SK-N-SH treated with all-trans-retinoic acid at 6 μM for 48 hours (cell line): Measurements from ENCODE around the gene DLX6.

Experiments
- ATAC-seq: fragments of 200-7000 bp; cut with Tn5 transposase; 3 replicates; pipeline ENCODE4 v1.9.1; 2020; ENCODE audit warnings: mild to moderate bottlenecking, moderate library complexity
- ARNTL ChIP-seq: fragments of 450-650 bp; formaldehyde crosslinking; IDR thresholded peaks from 2 replicates; pipeline ENCODE4 v1.5.0; 2020; ENCODE audit warnings: low read depth, mild to moderate bottlenecking, moderate library complexity, borderline replicate concordance
- BACH2 ChIP-seq: fragments of 250-450 bp; sonication (Bioruptor Pico); IDR thresholded peaks from 2 replicates; pipeline ENCODE4 v1.9.0; 2021; ENCODE audit warnings: mild to moderate bottlenecking, borderline replicate concordance
- CSDC2 ChIP-seq: fragments of 250-450 bp; sonication (Bioruptor Pico); IDR thresholded peaks from 2 replicates; pipeline ENCODE4 v1.5.0; 2020; ENCODE audit warnings: mild to moderate bottlenecking, moderate library complexity
- ESRRG ChIP-seq: fragments of 250-450 bp; sonication (Bioruptor Pico); IDR thresholded peaks from 2 replicates; pipeline ENCODE4 v1.6.1; 2021; ENCODE audit warnings: mild to moderate bottlenecking
- GLIS3 ChIP-seq: fragments of 250-450 bp; sonication (Bioruptor Pico); IDR thresholded peaks from 2 replicates; pipeline ENCODE4 v1.5.0; 2020; ENCODE audit warnings: mild to moderate bottlenecking, moderate library complexity
- ISL1 ChIP-seq: fragments of 250-450 bp; sonication (Bioruptor Pico); IDR thresholded peaks from 2 replicates; pipeline ENCODE4 v2.1.2; 2022; ENCODE audit warnings: mild to moderate bottlenecking, moderate library complexity
- OSR1 ChIP-seq: fragments of 250-450 bp; sonication (Bioruptor Pico); IDR thresholded peaks from 2 replicates; pipeline ENCODE4 v1.8.0; 2022; ENCODE audit warnings: moderate library complexity, mild to moderate bottlenecking, inconsistent platforms
- PPARA ChIP-seq: fragments of 250-450 bp; sonication (Bioruptor Pico); IDR thresholded peaks from 2 replicates; pipeline ENCODE4 v1.5.0; 2020; ENCODE audit warnings: mild to moderate bottlenecking, borderline replicate concordance
- RARB ChIP-seq: fragments of 250-450 bp; sonication (Bioruptor Pico); IDR thresholded peaks from 2 replicates; pipeline ENCODE4 v1.8.0; 2021; ENCODE audit warnings: mild to moderate bottlenecking, moderate library complexity
- SNAI2 ChIP-seq: fragments of 250-450 bp; sonication (Bioruptor Pico); IDR thresholded peaks from 2 replicates; pipeline ENCODE4 v1.5.0; 2020; ENCODE audit warnings: mild to moderate bottlenecking, moderate library complexity
- TCF4 ChIP-seq: fragments of 250-450 bp; sonication (Bioruptor Pico); IDR thresholded peaks from 2 replicates; pipeline ENCODE4 v1.8.0; 2021; ENCODE audit warnings: mild to moderate bottlenecking, moderate library complexity, borderline replicate concordance
- TOX ChIP-seq: fragments of 250-450 bp; sonication (Bioruptor Pico); IDR thresholded peaks from 2 replicates; pipeline ENCODE4 v1.8.0; 2021; ENCODE audit warnings: mild to moderate bottlenecking, moderate library complexity, borderline replicate concordance
- ZC3H10 ChIP-seq: fragments of 250-450 bp; sonication (Bioruptor Pico); IDR thresholded peaks from 2 replicates; pipeline ENCODE4 v1.5.1; 2021; ENCODE audit warnings: mild to moderate bottlenecking, moderate library complexity
- ZFP3 ChIP-seq: fragments of 250-450 bp; sonication (Bioruptor Pico); IDR thresholded peaks from 2 replicates; pipeline ENCODE4 v1.5.0; 2020; ENCODE audit warnings: mild to moderate bottlenecking, moderate library complexity
- ZFP30 ChIP-seq: fragments of 450-650 bp; formaldehyde crosslinking; IDR thresholded peaks from 2 replicates; pipeline ENCODE4 v1.5.0; 2022; ENCODE audit warnings: mild to moderate bottlenecking, moderate library complexity
- ZNF565 ChIP-seq: fragments of 450-650 bp; formaldehyde crosslinking; conservative IDR thresholded peaks from 2 replicates; pipeline ENCODE4 v1.5.0; 2020; ENCODE audit warnings: low read depth, mild to moderate bottlenecking, moderate library complexity
- ZNF70 ChIP-seq: fragments of 450-650 bp; formaldehyde crosslinking; IDR thresholded peaks from 2 replicates; pipeline ENCODE4 v1.5.0; 2020; ENCODE audit warnings: mild to moderate bottlenecking, moderate library complexity
- ZNF8 ChIP-seq: fragments of 450-650 bp; formaldehyde crosslinking; IDR thresholded peaks from 2 replicates; pipeline ENCODE4 v1.5.0; 2020; ENCODE audit warnings: mild to moderate bottlenecking, moderate library complexity
- TF ChIP-seq, protein P1 (sequence below): fragments of 250-450 bp; sonication (Bioruptor Pico); IDR thresholded peaks from 2 replicates; pipeline ENCODE4 v1.8.0; 2021; ENCODE audit warnings: low read depth, mild to moderate bottlenecking, moderate library complexity, borderline replicate concordance
- TF ChIP-seq, protein P2 (sequence below): fragments of 250-450 bp; sonication (Bioruptor Pico); IDR thresholded peaks from 2 replicates; pipeline ENCODE4 v1.5.1; 2020; ENCODE audit warnings: low read depth, mild to moderate bottlenecking, moderate library complexity
- TF ChIP-seq, protein P3 (sequence below): fragments of 250-450 bp; sonication (Bioruptor Pico); IDR thresholded peaks from 2 replicates; pipeline ENCODE4 v1.5.1; 2021; ENCODE audit warnings: mild to moderate bottlenecking, moderate library complexity
- TF ChIP-seq, protein P4 (sequence below): fragments of 250-450 bp; sonication (Bioruptor Pico); IDR thresholded peaks from 2 replicates; pipeline ENCODE4 v1.8.0; 2020; ENCODE audit warnings: mild to moderate bottlenecking, moderate library complexity, borderline replicate concordance
- TF ChIP-seq, protein P5 (sequence below): fragments of 250-450 bp; sonication (Bioruptor Pico); IDR thresholded peaks from 2 replicates; pipeline ENCODE4 v1.5.0; 2020; ENCODE audit warnings: mild to moderate bottlenecking, moderate library complexity

Gene DLX6

DNA sequence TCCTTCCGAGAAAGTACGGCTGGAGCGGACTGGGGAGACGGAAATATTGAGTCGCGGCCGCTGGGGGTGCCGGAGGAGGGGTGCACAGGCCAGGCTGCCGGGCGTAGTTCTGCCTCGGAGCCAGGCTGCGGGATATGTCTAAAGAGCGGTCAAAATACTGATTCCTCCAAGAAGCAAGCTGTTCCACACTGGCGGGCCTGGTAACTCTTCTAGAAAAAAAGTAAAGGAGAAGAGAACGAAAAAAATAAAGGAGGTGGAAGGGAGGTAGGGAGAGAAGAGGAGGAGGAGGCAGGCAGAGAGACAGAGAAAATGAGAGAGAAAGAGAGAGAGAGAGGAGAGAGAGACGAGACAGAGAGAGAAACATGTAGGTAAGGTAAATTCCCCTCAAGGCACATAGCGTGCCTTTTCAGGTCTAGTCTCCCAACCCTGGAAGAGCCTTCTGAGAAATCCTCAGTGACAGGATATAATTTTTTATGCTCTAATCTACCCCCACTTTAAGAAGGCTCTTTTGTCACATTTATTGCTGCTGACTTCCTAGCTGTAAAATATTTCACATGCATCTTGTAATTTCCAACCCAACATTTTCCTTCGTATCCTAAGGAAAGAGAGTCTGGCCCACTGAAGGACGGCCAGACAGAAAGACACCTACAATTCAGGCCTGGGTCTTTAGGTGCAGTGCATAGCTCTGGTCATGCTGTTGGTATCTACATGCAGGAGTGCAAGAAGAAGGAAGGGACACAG, 13.6 kb downstream of the DLX6 start:
- TF ChIP-seq ISL1 (no peak), OSR1 (no peak), GLIS3 (CRISPR knock-in tag) (no peak), ZNF8 (CRISPR knock-in tag) (no peak)
- TF ChIP-seq, protein P1, sequence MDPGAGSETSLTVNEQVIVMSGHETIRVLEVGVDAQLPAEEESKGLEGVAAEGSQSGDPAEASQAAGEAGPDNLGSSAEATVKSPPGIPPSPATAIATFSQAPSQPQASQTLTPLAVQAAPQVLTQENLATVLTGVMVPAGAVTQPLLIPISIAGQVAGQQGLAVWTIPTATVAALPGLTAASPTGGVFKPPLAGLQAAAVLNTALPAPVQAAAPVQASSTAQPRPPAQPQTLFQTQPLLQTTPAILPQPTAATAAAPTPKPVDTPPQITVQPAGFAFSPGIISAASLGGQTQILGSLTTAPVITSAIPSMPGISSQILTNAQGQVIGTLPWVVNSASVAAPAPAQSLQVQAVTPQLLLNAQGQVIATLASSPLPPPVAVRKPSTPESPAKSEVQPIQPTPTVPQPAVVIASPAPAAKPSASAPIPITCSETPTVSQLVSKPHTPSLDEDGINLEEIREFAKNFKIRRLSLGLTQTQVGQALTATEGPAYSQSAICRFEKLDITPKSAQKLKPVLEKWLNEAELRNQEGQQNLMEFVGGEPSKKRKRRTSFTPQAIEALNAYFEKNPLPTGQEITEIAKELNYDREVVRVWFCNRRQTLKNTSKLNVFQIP (CRISPR knock-in tag): no peak
- TF ChIP-seq, all 23 proteins: peak for 0
- no peak for ATAC-seq

DNA sequence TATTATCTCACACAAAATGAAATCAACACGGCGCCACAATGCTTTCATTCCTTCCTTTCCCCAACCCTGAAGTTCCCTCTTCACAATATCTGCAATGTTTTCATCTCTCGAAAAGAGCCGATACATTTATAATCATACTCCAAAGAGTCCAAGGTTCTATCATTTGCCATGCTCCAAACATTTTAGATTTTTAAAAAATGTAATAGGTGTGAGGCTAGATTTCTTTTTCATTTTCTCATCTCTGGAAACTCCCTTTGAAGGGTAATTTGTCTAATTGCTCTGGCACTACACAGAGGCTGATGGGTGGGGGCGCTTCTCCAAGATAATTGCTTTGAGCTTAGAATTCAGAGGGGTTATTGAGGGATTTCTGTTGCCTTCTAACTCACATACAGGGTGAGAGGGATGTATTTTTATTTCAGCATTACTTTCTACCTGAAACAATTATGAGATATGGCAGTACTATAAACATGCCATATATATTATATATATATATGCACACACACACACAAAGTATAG, 14.4 kb downstream of the DLX6 start:
- no peak for TF ChIP-seq CSDC2 (CRISPR knock-in tag)
- no peak for TF ChIP-seq ZFP3 (CRISPR knock-in tag)
- TF ChIP-seq ZNF70 (CRISPR knock-in tag): no peak
- no peak for TF ChIP-seq PPARA (CRISPR knock-in tag)
- no peak for TF ChIP-seq ZC3H10 (CRISPR knock-in tag)
- TF ChIP-seq TCF4 (CRISPR knock-in tag): no peak
- TF ChIP-seq, protein P2, sequence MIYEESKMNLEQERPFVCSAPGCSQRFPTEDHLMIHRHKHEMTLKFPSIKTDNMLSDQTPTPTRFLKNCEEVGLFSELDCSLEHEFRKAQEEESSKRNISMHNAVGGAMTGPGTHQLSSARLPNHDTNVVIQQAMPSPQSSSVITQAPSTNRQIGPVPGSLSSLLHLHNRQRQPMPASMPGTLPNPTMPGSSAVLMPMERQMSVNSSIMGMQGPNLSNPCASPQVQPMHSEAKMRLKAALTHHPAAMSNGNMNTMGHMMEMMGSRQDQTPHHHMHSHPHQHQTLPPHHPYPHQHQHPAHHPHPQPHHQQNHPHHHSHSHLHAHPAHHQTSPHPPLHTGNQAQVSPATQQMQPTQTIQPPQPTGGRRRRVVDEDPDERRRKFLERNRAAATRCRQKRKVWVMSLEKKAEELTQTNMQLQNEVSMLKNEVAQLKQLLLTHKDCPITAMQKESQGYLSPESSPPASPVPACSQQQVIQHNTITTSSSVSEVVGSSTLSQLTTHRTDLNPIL (CRISPR knock-in tag): no peak
- TF ChIP-seq TOX (CRISPR knock-in tag): no peak
- TF ChIP-seq RARB (CRISPR knock-in tag): no peak
- no peak for TF ChIP-seq ZNF565 (CRISPR knock-in tag)
- TF ChIP-seq ZFP30: no peak
- TF ChIP-seq, protein P3, sequence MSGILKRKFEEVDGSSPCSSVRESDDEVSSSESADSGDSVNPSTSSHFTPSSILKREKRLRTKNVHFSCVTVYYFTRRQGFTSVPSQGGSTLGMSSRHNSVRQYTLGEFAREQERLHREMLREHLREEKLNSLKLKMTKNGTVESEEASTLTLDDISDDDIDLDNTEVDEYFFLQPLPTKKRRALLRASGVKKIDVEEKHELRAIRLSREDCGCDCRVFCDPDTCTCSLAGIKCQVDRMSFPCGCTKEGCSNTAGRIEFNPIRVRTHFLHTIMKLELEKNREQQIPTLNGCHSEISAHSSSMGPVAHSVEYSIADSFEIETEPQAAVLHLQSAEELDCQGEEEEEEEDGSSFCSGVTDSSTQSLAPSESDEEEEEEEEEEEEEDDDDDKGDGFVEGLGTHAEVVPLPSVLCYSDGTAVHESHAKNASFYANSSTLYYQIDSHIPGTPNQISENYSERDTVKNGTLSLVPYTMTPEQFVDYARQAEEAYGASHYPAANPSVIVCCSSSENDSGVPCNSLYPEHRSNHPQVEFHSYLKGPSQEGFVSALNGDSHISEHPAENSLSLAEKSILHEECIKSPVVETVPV (CRISPR knock-in tag): no peak
- TF ChIP-seq BACH2 (CRISPR knock-in tag): no peak
- no peak for TF ChIP-seq ESRRG (CRISPR knock-in tag)
- TF ChIP-seq, protein P4, sequence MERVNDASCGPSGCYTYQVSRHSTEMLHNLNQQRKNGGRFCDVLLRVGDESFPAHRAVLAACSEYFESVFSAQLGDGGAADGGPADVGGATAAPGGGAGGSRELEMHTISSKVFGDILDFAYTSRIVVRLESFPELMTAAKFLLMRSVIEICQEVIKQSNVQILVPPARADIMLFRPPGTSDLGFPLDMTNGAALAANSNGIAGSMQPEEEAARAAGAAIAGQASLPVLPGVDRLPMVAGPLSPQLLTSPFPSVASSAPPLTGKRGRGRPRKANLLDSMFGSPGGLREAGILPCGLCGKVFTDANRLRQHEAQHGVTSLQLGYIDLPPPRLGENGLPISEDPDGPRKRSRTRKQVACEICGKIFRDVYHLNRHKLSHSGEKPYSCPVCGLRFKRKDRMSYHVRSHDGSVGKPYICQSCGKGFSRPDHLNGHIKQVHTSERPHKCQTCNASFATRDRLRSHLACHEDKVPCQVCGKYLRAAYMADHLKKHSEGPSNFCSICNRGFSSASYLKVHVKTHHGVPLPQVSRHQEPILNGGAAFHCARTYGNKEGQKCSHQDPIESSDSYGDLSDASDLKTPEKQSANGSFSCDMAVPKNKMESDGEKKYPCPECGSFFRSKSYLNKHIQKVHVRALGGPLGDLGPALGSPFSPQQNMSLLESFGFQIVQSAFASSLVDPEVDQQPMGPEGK (CRISPR knock-in tag): no peak
- TF ChIP-seq, protein P1 (CRISPR knock-in tag): no peak
- no peak for TF ChIP-seq GLIS3 (CRISPR knock-in tag)

DNA sequence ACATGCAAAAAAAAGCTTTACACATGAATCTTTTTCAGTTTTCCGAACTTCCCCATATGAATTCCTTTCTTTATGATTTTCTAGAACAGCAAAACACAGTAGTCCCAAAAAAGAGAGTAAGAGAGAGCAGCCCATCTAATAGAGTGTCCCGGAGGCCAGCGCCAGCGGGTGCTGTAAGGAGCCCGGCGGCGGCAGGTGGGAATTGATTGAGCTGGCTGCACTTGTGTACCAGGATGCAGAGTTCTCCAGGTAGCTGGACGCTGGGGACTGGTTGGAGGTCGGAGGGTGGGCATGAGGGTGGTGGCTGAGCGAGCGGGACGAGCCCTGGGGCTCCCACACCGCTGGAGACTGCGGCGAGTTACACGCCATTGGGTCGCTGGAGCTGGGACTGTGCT, 15.2 kb downstream of the DLX6 start:
- no peak for ATAC-seq
- TF ChIP-seq ARNTL (CRISPR knock-in tag) (no peak), TCF4 (CRISPR knock-in tag) (no peak), SNAI2 (CRISPR knock-in tag) (no peak), PPARA (CRISPR knock-in tag) (no peak), OSR1 (no peak), ISL1 (no peak), ZNF565 (CRISPR knock-in tag) (no peak), ZNF70 (CRISPR knock-in tag) (no peak)
- TF ChIP-seq, protein P2 (CRISPR knock-in tag): no peak
- TF ChIP-seq, protein P5, sequence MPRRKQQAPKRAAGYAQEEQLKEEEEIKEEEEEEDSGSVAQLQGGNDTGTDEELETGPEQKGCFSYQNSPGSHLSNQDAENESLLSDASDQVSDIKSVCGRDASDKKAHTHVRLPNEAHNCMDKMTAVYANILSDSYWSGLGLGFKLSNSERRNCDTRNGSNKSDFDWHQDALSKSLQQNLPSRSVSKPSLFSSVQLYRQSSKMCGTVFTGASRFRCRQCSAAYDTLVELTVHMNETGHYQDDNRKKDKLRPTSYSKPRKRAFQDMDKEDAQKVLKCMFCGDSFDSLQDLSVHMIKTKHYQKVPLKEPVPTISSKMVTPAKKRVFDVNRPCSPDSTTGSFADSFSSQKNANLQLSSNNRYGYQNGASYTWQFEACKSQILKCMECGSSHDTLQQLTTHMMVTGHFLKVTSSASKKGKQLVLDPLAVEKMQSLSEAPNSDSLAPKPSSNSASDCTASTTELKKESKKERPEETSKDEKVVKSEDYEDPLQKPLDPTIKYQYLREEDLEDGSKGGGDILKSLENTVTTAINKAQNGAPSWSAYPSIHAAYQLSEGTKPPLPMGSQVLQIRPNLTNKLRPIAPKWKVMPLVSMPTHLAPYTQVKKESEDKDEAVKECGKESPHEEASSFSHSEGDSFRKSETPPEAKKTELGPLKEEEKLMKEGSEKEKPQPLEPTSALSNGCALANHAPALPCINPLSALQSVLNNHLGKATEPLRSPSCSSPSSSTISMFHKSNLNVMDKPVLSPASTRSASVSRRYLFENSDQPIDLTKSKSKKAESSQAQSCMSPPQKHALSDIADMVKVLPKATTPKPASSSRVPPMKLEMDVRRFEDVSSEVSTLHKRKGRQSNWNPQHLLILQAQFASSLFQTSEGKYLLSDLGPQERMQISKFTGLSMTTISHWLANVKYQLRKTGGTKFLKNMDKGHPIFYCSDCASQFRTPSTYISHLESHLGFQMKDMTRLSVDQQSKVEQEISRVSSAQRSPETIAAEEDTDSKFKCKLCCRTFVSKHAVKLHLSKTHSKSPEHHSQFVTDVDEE (CRISPR knock-in tag): no peak
- TF ChIP-seq, protein P1 (CRISPR knock-in tag): no peak

More for the DNA sequence above, 14.4 kb downstream of the DLX6 start:
- ATAC-seq: no peak
